K562 treated with DMSO at 1 percent for 4 hours (cell line): ENCODE measurements around the gene SCUBE3. TPM values are rescaled to one million over a fixed set of nuclear protein-coding genes. Genes with fewer than 3 reads are reported as not detected.

Experiments used
- total RNA-seq: library from RNA; unstranded; fragments of 300-600 nt; gene quantifications from 2 replicates; pipeline ENCODE4 v1.2.3, GENCODE V29; 2022; ENCODE audit not compliant: insufficient read depth

Gene SCUBE3
- total RNA-seq = 0.10 TPM in 1 of 2 replicates, not detected in the other

GRCh38 chr6:35213824-35214756, at the start of gene SCUBE3:
SCUBE3 (plus strand) TSS chr6:35213956; CDS start chr6:35214419, 463 bp downstream.

GRCh38 chr6:35259194-35259947, 45.6 kb downstream of the SCUBE3 start, which contains the start of gene ZNF76:
ZNF76 (plus strand) TSS chr6:35259735; CDS start chr6:35281152, 21,417 bp downstream.

GRCh38 chr6:35297601-35298481, 84.1 kb downstream of the SCUBE3 start, which contains the start of gene DEF6:
DEF6 (plus strand) TSS chr6:35297818; CDS start chr6:35297857, 39 bp downstream.

Other genes with a start within 250 kb of the SCUBE3 start
- gene TCP11, start 72.6 kb upstream of the SCUBE3 start, total RNA-seq = not detected in 2 replicates
- 17.6 and 21.2 TPM in 2 replicates for gene ZNF76, start 45.8 kb downstream of the SCUBE3 start, total RNA-seq
- gene DEF6, start 83.9 kb downstream of the SCUBE3 start, total RNA-seq = 31.8 and 38.8 TPM in 2 replicates
- gene PPARD, start 128.6 kb downstream of the SCUBE3 start, total RNA-seq = 31.9 and 41.0 TPM in 2 replicates
- 11.7 and 14.6 TPM in 2 replicates for gene FANCE, start 238.4 kb downstream of the SCUBE3 start, total RNA-seq